Activated CD8-positive, alpha-beta T cell treated with anti-CD3 and anti-CD28 coated beads for 36 hours (primary cell): Measurements from ENCODE around the gene KCTD15. TPM values are rescaled to one million over a fixed set of nuclear protein-coding genes. Genes with fewer than 3 reads are reported as not detected.
A peak's percentile ranks its signal among the peaks of the same experiment; 100 is the strongest.

Experiments used
- ATAC-seq: fragments of 200-7000 bp; cut with Tn5 transposase; one replicate; pipeline ENCODE4 v1.10.0; 2021; ENCODE audit warnings: mild to moderate bottlenecking, moderate library complexity
- CTCF ChIA-PET: fragments of 350-600 bp; sonication (Branson Sonifier 250); formaldehyde crosslinking; loops from one replicate; lab custom pipeline; 2021; ENCODE audit warnings: antibody characterized with exemption; lab: Charles Lee
- POLR2A ChIA-PET: fragments of 350-600 bp; sonication (Branson Sonifier 250); formaldehyde crosslinking; loops from one replicate; lab custom pipeline; 2021; ENCODE audit warnings: antibody characterized with exemption; lab: Charles Lee
- DNase-seq: peaks from one replicate; pipeline ENCODE4 v3.0.0-alpha.2; 2020
- H3K27ac Mint-ChIP-seq: one replicate; pipeline ENCODE4 v1.8.0; 2021; ENCODE audit warnings: mild to moderate bottlenecking, mixed read lengths
- H3K27me3 Mint-ChIP-seq: one replicate; pipeline ENCODE4 v1.8.0; 2021; ENCODE audit warnings: mixed read lengths
- H3K36me3 Mint-ChIP-seq: one replicate; pipeline ENCODE4 v1.8.0; 2021; ENCODE audit warnings: low read depth, mixed read lengths
- H3K4me1 Mint-ChIP-seq: one replicate; pipeline ENCODE4 v1.8.0; 2021; ENCODE audit warnings: low read depth, mixed read lengths
- H3K4me3 Mint-ChIP-seq: one replicate; pipeline ENCODE4 v1.8.0; 2021; ENCODE audit warnings: mild to moderate bottlenecking, moderate library complexity, mixed read lengths
- H3K9me3 Mint-ChIP-seq: one replicate; pipeline ENCODE4 v1.8.0; 2021; ENCODE audit warnings: mixed read lengths
- intact Hi-C: fragments of 100-400 bp; cut with micrococcal nuclease; formaldehyde crosslinking; loops from one replicate; pipeline ENCODE4 v1.10.0; 2022
- total RNA-seq, 2 experiments: library from RNA; stranded (reverse); gene quantifications; one replicate each; pipeline ENCODE4 v1.2.3, GENCODE V29; 2021
- TF ChIP-seq, protein P1 (sequence below): fragments of 200-600 bp; IDR thresholded peaks from one replicate; pipeline ENCODE4 v1.8.0; 2022; ENCODE audit warnings: antibody characterized with exemption, mild to moderate bottlenecking

KCTD15 gene, protein sequence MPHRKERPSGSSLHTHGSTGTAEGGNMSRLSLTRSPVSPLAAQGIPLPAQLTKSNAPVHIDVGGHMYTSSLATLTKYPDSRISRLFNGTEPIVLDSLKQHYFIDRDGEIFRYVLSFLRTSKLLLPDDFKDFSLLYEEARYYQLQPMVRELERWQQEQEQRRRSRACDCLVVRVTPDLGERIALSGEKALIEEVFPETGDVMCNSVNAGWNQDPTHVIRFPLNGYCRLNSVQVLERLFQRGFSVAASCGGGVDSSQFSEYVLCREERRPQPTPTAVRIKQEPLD
- total RNA-seq = 1 to 10 TPM; 8.3 to 8.8 TPM

DNA sequence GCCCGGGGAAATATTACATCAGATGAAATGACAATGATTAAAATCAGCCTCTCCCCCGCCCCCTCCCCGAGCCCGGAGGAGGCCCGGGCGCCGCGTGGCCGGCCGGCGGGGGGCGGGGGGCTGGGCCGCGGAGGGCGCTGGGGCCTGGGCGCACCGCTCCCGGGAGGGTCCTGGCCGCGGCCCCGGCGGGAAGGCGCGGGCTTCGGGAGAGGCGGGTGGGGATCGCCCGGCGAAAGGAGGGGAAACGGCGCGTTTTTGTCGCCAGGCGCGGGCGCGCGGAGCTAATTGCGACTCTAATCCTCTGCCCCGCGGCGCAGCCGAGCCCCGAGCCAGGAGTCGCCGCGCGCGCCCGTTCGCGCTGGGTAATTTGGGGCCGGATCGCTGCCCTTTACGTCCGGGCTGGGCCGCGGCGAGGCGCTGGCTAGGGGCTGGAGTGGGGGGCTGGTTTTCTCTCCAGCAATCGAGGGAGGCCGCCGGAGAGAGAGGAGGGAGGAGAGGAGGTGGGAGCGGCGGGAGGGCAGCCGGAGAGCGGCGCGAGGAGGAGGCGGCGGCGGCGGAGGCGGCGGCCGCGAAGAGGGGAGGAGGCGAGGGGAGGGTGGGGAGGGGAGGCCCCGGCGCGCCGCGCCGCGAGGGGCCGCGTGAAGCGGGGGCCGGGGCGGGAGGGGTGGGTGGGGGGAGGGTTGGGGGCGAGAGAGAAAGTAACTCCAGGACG lies at the start of gene KCTD15:
TSS of gene KCTD15 (plus strand) at position 707 of the 712 bp plus-strand sequence. CDS start 3,585 bp downstream, outside the sequence.
- Mint-ChIP-seq H3K4me3 (peak within 1 kb of the TSS; percentile 74), H3K9me3 (no peaks in the 10 kb centered on the region), H3K36me3 (no peaks in the 10 kb centered on the region), H3K27me3 (peaks cover 37% of the 10 kb centered on the region), H3K4me1 (no peaks in the 10 kb centered on the region), H3K27ac (peak within 1 kb of the TSS; percentile 61)
- POLR2A ChIA-PET = interaction anchor here (1.0 kb wide), 1 partner anchor 620 kb away, joined by 3 read pairs; no protein-coding TSS in a partner anchor
- DNase-seq (peak; percentile 69), ATAC-seq (peak; percentile 34)
- TF ChIP-seq, protein P1, sequence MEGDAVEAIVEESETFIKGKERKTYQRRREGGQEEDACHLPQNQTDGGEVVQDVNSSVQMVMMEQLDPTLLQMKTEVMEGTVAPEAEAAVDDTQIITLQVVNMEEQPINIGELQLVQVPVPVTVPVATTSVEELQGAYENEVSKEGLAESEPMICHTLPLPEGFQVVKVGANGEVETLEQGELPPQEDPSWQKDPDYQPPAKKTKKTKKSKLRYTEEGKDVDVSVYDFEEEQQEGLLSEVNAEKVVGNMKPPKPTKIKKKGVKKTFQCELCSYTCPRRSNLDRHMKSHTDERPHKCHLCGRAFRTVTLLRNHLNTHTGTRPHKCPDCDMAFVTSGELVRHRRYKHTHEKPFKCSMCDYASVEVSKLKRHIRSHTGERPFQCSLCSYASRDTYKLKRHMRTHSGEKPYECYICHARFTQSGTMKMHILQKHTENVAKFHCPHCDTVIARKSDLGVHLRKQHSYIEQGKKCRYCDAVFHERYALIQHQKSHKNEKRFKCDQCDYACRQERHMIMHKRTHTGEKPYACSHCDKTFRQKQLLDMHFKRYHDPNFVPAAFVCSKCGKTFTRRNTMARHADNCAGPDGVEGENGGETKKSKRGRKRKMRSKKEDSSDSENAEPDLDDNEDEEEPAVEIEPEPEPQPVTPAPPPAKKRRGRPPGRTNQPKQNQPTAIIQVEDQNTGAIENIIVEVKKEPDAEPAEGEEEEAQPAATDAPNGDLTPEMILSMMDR = no peak
- intact Hi-C loops = no loop called here
- CTCF ChIA-PET = interaction anchor here (1.1 to 2.3 kb wide), 3 partner anchors 19 to 300 kb away, joined by 3 to 18 read pairs (median 5); no protein-coding TSS in a partner anchor

DNA sequence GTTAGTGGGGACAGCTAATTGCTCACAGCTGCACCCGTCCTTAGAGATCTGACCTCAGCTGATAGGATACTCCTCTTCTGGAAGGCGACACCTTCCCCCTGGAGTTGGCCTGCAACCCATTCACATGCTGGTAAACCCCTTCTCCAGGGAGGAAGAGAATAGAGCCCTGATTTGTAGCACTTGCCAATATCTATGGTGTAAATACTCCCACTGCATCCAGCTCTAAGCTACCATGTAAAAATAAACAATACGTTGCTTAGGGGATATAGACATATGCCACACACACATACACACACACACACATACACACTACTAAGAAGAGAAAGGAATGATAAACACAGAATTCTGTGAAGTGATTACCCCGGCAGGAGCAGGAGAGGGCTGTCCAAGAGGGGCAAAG lies 49.4 kb upstream of the KCTD15 start:
- TF ChIP-seq, protein P1 = no peak
- H3K36me3 Mint-ChIP-seq = no peaks in the 10 kb centered on the region
- H3K9me3 Mint-ChIP-seq = no peaks in the 10 kb centered on the region
- H3K4me3 Mint-ChIP-seq = no peak overlapping the region
- DNase-seq = no peak
- ATAC-seq = no peak
- no peak overlapping the region for H3K27ac Mint-ChIP-seq
- no peaks in the 10 kb centered on the region for H3K4me1 Mint-ChIP-seq
- no peaks in the 10 kb centered on the region for H3K27me3 Mint-ChIP-seq
- ChIA-PET POLR2A (no interaction called here), CTCF (no interaction called here)
- intact Hi-C loops = no loop called here

DNA sequence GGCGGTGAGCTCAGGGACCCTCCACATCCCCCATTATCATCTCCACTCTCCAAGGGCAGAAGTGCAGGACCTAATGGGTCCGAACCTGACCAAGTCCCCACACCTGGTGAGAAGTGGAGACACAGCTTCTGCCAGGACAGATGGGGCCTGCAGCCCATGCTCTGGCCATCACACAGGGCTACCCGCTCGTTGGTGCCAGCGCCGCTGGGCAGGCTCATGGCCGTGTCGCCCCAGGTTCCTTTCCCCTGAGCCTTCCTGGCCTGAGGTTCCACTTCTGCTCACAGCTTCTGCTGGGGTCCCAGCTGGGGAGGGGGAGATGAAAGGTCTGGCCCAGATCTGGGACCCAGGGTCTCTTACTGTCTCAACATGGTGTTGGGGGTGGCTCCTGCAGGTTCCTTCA lies 48.4 kb upstream of the KCTD15 start:
- POLR2A ChIA-PET = no interaction called here

DNA sequence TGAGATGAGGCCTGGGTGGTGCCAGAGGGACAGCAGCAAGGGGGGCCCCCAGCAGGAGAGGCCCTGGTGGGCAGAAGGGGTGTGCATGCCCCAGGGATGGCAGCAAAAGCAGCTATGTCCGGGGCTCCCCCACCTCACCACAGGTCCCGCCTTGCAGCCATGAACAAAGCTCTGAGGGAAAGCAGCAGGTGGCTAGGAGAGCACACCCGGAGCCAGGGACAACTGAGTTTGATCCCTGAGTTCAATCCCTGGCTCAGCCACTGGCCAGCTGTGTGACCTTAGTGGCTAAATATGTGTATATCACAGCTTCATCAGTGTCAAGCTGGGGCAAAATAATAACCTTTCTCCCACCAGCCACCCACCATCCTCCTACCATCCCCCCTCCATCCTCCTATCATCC lies 47.7 kb upstream of the KCTD15 start:
- H3K4me3 Mint-ChIP-seq = no peak overlapping the region
- intact Hi-C loops = no loop called here
- CTCF ChIA-PET = interaction anchor here (1.3 kb wide), 1 partner anchor 29 kb away, joined by 4 read pairs; no protein-coding TSS in a partner anchor
- H3K4me1 Mint-ChIP-seq = no peaks in the 10 kb centered on the region
- no peak overlapping the region for H3K27ac Mint-ChIP-seq
- ATAC-seq = no peak
- H3K27me3 Mint-ChIP-seq = no peaks in the 10 kb centered on the region
- DNase-seq = no peak
- H3K36me3 Mint-ChIP-seq = no peaks in the 10 kb centered on the region
- H3K9me3 Mint-ChIP-seq = no peaks in the 10 kb centered on the region
- POLR2A ChIA-PET = no interaction called here
- TF ChIP-seq, protein P1 = no peak

More for the DNA sequence above, 48.4 kb upstream of the KCTD15 start:
- CTCF ChIA-PET = no interaction called here
- TF ChIP-seq, protein P1 = no peak
- DNase-seq (no peak), ATAC-seq (no peak)
- H3K4me3 Mint-ChIP-seq = no peak overlapping the region
- intact Hi-C loops = no loop called here
- H3K27me3 Mint-ChIP-seq = no peaks in the 10 kb centered on the region
- no peaks in the 10 kb centered on the region for H3K9me3 Mint-ChIP-seq
- H3K36me3 Mint-ChIP-seq = no peaks in the 10 kb centered on the region
- no peaks in the 10 kb centered on the region for H3K4me1 Mint-ChIP-seq
- no peak overlapping the region for H3K27ac Mint-ChIP-seq
